HG02623 (cell line): ENCODE measurements around the gene ITGB1BP2.
"Not testable (repeated sequence)": the region's sequence is repeated elsewhere in the genome, so short reads cannot be mapped to it uniquely, and the experiment has no call there.

ENCODE experiments used
- ATAC-seq: cut with Tn5 transposase; IDR thresholded peaks from one replicate; pipeline ENCODE4 v1.9.1; 2021; ENCODE audit warnings: moderate library complexity; ENCODE audit not compliant: unreplicated experiment

The ITGB1BP2 gene

DNA sequence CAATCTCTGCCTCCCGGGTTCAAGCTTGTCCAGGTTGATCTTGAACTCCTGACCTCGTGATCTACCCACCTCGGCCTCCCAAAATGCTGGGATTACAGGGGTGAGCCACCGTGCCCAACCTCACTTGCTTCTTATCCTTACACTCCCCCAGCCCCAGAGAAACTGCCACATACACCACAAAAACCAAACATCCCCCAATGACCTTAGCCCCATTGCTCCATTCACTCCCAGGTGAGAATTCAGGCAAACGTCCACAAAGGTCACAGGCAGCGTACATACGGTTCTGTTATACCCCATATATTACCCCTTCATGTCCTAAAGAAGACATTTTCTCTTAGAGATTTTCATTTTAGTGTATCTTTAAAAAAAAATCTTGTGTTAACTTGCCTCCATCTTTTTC is 1.1 kb upstream of the ITGB1BP2 start:
- not testable (repeated sequence) for ATAC-seq

DNA sequence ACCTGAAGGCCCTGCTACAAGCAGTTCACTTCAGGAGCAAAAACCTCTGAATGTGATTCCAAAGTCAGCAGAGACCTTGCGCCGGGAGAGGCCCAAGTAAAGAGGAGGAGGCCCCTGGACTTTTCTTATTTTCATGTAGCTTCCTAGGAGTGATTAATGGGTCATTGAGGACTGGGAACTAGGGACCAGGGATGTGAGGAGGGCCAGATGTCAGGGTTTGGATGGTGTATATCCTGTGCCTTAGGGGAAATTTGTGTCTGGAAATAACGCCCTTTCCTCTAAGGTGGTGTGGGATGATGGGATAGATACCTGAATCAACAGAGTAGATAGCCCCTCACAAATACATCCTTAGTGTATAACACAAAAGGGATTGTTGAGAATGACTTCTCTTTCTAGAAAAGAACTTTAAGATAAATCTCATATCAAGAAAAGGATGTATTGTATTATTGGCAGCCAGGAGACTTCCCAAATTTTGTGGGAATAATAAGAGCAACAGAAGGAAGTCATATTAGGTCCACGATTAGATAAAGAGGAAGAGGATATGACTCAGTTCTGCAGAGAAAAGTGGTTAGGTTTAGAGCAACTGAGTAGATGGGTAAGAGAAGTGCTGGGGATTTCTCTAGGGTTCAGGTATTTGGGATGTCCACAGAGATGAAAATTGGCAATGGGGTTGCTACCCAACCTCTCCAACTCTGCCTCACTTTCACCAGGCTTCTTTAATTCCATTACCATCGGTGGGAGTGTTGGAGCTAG is 1.1 kb downstream of the ITGB1BP2 start:
- ATAC-seq, result no peak

DNA sequence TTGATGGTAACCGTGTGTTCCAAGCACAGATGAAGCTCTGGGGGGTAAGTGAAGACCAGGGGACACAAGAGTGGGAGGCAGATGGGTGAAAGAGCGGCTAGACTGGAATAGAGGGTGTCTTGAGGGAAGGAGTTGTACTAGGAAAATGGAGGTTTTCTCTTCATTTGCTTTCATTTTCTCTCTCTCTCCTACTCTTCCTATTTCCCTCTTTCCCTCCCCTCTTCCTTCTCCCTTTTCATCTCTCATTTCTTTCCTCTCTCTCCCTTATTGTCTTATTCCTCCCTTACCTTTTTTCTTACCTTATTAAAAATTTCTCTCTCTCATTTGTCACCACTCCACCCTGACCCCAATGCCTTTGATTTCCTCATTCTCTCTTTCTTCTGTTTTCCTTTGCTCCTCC is 3.0 kb downstream of the ITGB1BP2 start:
- no peak for ATAC-seq

DNA sequence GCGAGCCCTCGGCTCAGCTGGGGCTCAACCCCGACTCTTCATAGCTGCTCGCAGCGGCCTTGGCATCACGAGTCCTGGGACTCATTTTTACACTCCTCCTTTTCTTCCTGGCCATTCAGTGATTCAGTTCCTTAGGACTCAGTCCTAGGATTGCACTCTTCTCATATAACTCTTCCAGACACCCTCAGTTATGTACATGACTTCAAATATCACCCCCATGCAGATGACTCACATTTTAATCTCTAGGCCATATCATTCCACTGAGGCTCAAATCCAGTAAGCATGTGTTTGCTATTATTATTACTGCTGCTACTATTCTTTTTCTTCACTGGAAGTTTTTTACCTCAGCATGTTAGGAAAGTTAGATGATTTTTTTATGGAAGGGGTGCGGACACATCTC is 14.4 kb downstream of the ITGB1BP2 start:
- ATAC-seq, result no peak

DNA sequence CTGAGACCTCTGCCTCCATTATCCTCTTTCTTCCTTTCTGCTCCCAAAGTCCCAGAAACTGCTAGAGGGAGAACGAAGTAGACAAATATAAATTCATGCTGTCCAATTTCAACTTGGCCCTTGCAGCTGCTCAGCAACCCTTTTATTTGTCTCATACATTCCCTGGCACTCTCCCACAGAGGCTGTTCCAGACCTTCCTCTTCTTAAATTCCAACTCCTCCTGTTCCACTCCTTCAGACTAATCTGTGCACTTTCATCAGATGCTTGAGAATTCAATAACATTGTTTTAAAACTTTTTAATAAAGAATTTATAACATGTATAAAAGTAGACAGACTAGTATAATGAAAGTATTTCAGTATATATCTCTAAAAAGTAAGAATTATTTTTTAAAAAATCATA is 15.4 kb downstream of the ITGB1BP2 start:
- not testable (repeated sequence) for ATAC-seq

DNA sequence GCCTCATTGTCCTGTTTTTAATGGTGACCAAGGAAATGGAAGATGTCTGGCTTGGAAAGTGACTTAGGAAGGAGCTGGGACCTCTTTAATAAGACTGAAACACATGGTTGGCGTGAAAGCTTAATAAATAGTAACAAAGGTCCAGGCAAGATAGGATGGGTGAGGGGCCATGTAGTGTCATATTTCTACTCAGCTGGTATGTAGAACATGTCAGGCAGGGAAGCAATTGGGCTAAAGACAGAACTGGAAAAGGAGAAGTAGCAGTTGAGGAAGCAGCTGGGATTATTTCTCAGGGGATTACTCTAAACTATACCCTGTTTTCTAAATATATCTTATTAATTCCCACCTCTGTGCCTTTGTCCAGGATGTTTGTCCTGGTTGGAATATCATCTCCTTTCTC is 18.6 kb downstream of the ITGB1BP2 start:
- no peak for ATAC-seq

DNA sequence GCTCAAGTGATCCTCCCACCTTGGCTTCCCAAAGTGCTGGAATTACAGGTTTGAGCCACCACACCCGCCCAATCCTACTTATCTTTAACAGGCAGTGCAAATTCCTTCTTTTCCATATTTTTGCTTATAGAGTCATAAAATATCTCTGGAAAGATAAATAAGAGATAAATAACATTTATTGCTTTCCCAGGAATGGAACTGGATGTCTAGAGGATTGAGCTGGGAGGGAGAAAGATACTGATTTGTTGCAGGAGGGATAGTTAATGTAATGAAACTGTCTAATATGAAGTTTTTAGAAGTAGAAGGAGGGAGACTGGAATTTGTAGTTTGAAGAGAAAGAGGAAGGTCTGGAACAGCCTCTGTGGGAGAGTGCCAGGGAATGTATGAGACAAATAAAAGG is 20.2 kb downstream of the ITGB1BP2 start:
- ATAC-seq, result no peak

DNA sequence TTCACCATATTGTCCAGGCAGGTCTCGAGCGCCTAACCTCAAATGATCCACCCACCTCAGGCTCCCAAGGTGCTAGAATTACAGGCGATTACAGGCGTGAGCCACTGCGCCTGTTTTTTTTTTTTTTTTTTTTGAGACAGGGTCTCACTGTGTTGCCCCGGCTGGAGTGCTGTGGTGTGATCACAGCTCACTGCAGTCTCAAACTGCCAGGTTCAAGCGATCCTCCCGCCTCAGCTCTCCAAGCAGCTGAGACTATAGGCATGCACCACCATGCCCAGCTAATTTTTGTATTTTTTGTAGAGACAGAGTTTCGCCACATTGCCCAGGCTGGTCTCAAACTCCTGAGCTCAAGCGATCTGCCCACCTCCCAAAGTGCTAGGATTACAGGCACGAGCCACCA is 22.9 kb downstream of the ITGB1BP2 start:
- ATAC-seq, result not testable (repeated sequence)

DNA sequence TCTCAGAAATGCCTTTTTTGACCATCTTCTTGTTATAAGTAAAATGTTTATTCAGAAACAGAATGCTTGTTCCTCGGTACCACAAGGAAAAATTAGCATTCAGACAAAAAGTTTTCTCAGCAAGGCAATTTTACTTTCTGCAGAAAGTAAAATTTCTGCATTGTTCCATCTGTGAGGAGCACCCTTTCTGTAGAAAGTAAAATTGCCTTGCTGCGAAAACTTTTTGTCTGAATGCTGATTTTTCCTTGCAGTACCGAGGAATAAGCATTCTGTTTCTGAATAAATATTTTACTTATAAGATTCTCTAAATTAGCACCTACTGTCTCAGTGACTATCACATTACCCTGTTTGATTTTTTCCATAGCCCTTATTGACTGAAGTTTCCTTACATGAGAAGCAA is 24.8 kb downstream of the ITGB1BP2 start:
- no peak for ATAC-seq

DNA sequence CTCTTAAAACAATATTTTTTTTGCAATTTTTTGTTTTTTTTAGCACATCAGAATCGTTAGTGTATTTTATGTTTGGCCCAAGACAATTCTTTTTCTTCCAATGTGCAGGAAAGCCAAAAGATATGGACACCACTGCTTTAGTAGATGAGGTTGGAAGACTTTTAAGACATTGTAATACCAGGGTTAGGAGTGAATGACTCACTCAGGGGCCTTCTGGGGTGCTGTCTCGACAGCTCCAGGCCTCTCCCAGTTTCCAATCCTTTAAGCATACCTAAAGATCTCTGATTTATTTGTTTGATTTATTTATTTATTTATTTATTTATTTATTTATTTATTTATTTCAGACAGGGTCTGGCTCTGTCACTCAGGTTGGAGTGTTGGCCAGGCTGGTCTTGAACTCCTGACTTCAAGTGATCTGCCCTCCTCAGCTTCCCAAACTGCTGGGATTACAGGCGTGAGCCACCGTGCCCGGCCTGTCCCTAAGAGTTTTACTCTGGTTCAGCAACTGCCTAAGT is 47.7 kb downstream of the ITGB1BP2 start:
- ATAC-seq, result not testable (repeated sequence)

DNA sequence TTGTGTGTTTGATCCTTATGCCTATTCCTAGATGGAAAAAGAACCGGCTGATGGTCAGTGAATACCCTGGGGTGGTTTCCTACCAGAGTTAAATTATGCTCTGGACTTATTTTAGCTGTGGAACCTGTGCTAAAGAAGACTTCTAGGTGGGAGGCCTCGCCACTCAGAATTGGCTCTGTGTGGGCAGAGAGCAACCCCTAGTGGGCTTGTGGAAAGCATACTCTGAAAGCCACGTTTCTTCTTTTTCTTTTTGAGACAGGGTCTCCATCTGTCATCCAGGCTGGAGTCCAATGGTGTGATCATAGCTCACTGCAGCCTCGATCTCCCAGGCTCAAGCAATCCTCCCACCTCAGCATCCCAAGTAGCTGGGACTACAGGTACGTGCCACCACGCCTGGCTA is 48.3 kb downstream of the ITGB1BP2 start:
- ATAC-seq, result not testable (repeated sequence)

DNA sequence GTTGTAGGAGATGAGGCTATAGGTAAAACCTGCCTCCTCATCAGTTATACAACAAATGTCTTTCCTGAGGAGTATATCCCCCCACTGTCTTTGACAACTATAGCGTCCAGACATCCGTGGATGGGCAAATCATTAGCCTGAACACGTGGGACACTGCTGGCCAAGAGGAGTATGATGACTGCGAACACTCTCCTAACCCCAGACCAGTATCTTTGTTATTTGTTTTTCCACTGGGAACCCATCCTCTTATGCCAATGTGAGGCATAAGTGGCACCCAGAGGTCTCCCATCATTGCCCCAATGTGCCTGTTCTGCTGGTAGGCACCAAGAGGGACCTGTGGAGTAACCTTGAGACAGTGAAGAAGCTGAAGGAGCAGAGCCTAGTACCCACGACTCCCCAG is 50.9 kb downstream of the ITGB1BP2 start:
- not testable (repeated sequence) for ATAC-seq
